Stimulated activated CD4-positive, alpha-beta T cell treated with anti-CD3 and anti-CD28 coated beads, Interleukin-4, amount 100 ng/mL, for 24 hours (primary cell): Measurements from ENCODE around the gene FOXN4.

Experiments used
- DNase-seq: peaks from one replicate; pipeline ENCODE4 v3.0.0-alpha.2; 2020

FOXN4 gene

DNA sequence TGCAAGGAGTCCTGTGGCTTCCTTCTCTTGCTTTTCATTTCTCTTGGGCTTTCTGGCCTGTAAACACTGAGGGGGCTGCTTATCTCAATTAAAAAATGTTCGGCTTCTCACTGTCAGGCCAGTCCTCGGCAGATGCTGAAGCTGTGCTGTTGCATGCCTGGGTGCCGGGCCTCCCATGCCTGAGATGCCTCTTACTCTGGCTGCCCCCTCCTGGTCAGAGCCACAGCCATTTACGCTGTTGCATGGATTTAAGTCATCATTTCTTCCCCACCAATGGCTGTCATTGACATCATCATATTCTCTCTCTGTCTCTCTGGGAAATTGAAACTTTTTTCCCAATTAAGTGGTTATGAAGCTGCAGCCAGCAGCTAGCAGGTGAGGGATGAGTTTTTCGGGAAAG is 53.7 kb downstream of the FOXN4 start:
- DNase-seq = no peak

DNA sequence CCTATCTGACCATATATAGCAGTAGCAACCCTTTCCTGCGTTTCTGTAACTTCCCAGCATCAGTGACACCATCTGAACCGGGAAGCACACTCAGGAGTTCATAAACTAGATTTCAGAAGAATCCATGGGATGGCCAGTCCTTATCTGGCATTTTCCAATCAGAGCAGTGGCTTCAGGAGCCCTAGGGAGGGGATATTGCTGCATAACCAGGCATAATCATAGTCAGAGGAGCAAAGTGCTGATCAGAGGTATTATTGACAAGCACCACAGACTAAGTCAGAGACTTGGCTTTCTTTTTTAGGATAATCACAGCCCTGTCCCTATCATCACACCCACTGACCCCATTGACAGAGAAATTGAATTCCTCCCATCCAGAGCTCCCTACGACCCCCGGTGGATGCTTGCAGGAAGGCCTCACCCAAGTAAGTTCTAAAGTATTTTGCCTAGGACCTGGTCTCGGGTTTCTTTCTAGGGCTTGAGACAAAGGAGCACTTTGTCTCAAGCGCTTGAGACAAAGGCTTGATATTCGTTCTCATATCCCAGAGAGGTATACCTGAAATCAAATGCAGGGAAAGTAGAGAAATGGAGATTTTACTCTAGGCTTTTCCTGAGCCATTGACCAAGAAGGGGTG is 55.1 kb downstream of the FOXN4 start:
- DNase-seq = no peak

DNA sequence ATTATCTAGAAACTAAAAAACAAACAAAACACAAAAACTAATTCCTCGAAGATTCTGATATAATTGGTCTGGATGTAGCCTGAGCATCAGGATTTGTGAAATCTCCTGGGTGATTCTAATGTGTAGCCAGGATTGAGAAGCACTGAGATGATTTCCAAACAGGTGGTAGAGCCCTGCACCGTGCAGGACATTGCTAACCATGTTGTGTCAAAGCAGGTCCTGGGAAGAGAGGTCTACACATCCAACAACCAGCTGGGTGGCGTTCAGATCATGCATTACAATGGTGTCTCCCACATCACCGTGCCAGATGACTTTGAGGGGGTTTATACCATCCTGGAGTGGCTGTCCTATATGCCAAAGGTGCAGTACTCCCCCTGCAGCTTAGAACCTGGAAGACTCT is 56.3 kb downstream of the FOXN4 start:
- no peak for DNase-seq

DNA sequence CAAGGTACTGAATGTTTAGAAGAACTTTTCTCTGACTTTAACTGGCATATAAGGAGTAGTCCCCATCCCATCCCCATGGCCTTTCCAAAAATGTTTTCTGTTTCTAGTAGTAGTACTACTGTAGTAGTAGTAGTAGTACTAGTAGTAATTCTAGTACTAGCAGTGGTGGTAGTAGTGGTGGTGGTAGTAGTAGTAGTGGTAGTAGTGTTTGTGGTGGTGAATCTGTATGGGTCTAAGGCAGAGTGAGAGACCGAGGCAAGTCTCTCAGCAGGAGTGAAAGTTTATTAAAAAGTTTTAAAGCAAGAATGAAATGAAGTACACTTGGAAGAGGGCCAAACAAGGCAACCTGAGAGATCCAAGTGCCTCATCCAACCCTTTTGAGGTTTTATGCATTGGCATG is 58.6 kb downstream of the FOXN4 start:
- no peak for DNase-seq

DNA sequence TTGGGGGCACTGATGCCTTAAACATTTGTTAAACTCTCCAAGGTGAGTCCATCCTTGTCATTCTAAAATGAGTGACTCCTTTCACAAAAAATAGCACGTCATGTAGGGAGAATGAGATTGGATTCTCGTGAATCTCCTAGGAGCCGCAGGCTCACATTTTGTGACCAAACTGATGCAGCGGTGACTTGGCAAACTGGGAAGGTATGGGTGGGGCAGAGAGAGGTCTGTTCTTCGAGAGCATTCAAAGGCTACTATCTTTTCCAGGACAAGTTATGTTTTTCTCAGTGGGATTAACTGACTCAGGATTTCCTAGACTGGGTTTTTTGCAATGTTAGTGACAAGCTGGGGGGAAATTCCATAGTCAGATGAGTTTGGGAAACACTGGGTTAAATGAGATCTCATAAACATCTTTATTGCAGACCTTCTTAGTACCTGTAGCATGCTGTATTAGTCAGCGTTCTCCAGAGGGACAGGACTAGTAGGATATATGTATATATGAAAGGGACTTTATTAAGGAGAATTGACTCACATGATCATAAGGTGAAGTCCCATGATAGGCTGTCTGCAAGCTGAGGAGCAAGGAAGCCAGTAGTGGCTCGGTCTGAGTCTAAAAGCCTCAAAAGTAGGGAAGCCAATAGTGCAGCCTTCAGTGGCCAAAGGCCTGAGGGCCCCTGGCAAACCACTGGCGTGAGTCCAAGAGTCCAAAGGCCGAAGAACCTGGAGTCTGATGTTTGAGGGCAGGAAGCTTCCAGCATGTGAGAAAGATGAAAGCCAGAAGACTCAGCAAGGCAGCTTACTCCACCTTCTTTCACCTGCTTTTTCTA is 61.0 kb downstream of the FOXN4 start:
- DNase-seq = no peak

DNA sequence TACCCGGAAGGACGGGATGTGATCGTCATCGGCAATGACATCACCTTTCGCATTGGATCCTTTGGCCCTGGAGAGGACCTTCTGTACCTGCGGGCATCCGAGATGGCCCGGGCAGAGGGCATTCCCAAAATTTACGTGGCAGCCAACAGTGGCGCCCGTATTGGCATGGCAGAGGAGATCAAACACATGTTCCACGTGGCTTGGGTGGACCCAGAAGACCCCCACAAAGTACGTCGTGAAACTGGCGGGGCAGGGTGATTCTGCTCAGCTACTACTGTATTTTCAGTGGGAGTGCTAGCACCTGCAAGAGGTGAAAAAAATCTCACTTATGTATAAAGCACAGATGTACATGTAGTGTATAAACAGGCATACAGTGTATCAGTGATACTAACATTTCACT is 62.9 kb downstream of the FOXN4 start:
- DNase-seq = no peak

DNA sequence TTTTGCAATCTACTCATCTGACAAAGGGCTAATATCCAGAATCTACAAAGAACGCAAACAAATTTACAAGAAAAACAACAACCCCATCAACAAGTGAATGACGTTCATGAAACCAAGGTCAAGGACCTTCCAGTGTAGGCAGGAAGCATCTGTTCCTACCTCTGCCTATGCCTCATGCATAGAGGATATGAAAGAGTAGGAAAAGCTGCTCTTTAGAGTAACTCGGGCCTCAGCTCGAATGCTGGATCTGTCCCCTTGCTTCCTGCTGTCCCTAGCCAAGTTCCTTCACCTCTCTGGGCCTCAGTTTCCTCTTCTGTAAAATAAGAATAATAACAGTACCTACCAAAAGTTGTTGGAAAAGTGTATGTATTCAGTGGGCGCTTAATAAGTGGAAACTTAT is 65.0 kb downstream of the FOXN4 start:
- no peak for DNase-seq

DNA sequence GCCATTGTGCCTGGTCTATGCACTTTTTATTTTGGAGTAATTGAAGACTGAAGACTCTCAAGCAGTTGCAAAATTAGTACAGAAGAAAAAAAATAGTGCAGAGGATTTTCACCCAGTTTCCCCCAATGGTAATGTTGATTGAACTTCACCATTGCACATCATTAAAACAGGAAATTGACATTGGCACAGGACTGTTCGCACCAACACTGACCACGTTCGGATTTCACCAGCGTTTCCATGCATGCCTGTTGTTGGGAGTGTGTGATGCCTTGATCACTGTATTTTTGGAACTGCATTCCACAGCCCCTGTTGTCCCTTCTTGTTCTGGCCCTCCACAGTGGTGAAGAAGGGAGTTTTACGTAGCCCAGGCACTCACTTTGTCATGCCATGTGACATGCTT is 67.1 kb downstream of the FOXN4 start:
- DNase-seq = no peak

DNA sequence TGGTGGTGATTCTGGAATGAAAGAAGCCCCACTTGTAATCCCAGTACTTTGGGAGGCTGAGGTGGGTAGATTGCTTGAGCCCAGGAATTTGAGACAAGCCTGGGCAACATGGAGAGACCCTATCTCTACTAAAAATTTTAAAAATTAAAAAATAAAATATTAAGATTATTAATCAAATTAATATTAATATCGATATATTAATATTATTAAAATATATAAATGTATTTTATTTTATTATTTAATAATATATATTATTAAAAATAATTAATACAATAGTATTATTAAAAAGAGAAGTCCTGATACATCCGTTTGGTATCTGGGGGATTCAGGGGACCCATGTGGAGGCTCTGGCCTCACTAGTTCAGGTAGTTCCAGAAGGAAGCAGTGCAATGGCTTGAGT is 68.7 kb downstream of the FOXN4 start:
- DNase-seq = no peak

DNA sequence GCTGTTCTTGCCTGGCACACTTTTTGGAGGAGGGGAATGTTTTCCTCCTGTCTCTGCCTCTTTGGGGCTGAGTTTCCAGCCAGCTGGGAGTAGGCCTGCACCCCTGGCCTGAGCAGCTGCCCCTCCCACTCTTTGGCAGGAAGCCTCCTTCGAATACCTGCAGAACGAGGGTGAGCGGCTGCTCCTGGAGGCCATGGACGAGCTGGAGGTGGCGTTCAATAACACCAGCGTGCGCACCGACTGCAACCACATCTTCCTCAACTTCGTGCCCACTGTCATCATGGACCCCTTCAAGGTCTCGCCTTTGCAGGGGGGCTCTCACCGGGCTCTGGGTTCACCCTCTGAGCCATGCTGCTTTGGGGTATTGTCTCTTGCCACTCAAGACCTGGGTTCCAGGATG is 69.4 kb downstream of the FOXN4 start:
- DNase-seq = no peak

DNA sequence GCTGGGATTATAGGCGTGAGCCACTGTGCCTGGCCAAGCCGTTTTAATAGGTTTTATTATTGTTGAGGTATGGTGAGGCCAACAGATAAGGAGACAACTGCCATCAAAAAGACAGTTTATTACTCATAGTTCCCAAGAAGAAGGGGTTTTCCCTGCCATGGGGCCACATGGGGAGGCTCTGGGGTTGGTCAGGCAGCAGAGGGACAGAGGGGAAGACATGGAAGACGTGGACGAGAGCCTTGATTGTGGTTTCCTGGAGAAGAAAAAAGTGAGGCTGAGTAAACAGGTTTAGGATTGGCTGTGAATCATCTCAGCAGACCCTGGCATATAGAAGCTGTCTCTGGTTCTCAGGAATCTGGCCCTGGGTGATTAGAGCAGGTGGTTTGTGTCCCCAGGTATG is 69.9 kb downstream of the FOXN4 start:
- no peak for DNase-seq

DNA sequence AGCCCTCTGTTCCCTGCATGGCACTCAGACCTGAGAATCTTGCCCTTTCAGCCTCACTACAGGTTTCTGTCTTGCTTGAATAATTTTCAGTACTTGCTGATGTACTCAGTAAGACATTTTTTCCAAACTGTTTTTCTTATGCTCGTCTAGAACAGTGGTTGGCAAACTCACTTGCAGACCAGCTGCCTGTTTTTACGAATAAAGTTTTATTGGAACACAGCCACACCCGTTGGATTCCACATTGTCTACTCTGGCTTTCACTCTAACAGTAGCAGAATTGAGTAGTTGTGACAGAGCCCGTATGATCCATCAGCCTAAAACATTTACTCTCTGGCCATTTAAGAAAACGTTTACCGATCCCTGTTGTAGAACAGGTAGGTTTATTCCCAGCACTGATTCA is 72.8 kb downstream of the FOXN4 start:
- DNase-seq = no peak

DNA sequence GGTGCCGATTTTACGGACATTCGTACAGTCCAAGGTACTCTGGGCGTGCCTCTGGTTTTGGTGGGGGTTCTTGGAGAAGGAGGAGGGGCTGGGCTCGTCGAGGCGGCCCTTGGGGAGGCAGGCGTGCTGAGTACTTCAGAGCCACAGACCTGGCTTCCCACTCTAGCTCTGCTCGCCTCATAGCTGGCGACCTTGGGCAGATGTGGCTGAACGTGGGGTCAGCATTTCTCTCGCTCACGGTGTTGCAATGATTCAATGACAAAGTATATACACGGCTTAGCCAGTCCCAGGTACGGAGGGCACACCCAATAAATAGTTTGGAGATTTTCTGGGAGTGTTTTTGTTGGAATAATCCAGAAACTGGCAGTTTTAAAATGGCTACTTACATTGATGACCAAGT is 75.1 kb downstream of the FOXN4 start:
- DNase-seq = no peak

DNA sequence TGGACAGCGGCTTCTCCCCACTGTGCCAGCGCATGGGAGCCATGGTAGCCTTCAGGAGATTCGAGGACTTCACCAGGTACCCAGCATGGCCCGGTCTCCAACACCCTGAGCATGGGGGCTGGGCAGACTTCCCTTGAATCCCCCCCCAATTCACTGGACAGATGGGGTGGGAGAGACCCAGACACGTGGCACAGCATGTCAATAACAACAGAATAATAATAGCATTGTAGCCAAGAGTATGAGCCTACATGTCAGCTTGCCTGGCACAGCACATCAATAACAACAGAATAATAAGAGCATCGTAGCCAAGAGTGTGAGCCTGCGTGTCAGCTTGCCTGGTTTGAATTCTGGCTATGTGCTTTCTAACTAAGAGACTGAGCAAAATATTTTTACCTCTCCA is 76.4 kb downstream of the FOXN4 start:
- no peak for DNase-seq

DNA sequence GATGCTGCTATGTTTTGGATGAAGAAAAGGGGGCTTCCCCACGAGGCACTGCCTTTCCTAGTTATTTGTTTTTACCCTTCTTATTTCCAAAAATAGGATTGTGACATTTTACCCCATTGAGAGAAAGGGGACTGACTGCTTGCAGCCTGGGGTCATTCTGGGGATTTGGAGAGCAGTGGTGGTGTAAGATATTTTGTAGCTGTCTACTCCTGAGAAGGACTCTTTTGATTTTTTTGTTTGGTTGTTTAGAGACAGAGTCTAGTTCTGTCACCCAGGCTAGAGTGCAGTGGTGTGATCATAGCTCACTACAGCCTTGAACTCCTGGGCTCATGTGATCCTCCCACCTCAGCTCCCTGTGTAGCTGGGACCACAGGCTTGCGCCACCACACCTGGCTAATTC is 78.9 kb downstream of the FOXN4 start:
- DNase-seq = no peak

DNA sequence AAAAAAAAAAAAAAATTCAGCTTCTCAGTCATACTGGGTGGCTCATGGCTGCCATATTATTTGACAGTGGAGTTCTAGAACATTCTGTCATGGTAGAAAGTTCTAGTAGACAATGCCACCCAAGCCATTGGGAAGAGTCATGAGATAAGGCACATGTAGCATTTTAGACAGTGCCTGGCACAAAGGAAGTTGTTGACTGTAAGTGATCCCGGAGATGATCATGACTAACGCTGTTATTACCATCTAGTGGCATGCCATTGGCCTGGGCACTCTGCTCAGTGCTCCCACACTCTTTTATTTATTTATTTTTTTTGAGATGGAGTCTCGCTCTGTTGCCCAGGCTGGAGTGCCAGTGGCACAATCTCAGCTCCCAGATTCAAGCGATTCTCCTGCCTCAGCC is 80.4 kb downstream of the FOXN4 start:
- no peak for DNase-seq
